ENCODE measurements around the gene MICAL2.

GRCh38 chr11:12226093-12226492, 115.7 kb downstream of the MICAL2 start:
- TF ChIP-seq CTCF (conservative IDR thresholded peaks at IDR 0.05; ENCODE audit: low read depth, low read length) (no peak), EZH2 (IDR thresholded peaks at IDR 0.05; ENCODE audit: low read length, unreplicated experiment) (no peak), EZH2phosphoT487 (IDR thresholded peaks at IDR 0.05; ENCODE audit: borderline replicate concordance, low read length) (no peak)

All from PC-3 (cell line).